ENCODE data around the gene FRMD7. TPM values are rescaled to one million over a fixed set of nuclear protein-coding genes. Genes with fewer than 3 reads are reported as not detected.

The FRMD7 gene
- total and polyA plus RNA-seq, 2 of the 13 experiments (the other 11 are each of a cell fraction or from before 2014, with no cell fraction given): 0.04 TPM; not detected in 1

GRCh38 chrX:132077912-132078311 is 49.9 kb downstream of the FRMD7 start (continued):
- TF ChIP-seq PHF21A (CRISPR knock-in tag; IDR thresholded peaks at IDR 0.05): 0 out of 2 replicates have a peak, but pooled peaks have one; percentile 55
- TF ChIP-seq TEAD3 (CRISPR knock-in tag; optimal IDR thresholded peaks at IDR 0.05; ENCODE audit: borderline replicate concordance): peak; percentile 13
- peak; percentile 70 for TF ChIP-seq HNF4A (CRISPR knock-in tag; IDR thresholded peaks at IDR 0.05)
- TF ChIP-seq, protein P1, sequence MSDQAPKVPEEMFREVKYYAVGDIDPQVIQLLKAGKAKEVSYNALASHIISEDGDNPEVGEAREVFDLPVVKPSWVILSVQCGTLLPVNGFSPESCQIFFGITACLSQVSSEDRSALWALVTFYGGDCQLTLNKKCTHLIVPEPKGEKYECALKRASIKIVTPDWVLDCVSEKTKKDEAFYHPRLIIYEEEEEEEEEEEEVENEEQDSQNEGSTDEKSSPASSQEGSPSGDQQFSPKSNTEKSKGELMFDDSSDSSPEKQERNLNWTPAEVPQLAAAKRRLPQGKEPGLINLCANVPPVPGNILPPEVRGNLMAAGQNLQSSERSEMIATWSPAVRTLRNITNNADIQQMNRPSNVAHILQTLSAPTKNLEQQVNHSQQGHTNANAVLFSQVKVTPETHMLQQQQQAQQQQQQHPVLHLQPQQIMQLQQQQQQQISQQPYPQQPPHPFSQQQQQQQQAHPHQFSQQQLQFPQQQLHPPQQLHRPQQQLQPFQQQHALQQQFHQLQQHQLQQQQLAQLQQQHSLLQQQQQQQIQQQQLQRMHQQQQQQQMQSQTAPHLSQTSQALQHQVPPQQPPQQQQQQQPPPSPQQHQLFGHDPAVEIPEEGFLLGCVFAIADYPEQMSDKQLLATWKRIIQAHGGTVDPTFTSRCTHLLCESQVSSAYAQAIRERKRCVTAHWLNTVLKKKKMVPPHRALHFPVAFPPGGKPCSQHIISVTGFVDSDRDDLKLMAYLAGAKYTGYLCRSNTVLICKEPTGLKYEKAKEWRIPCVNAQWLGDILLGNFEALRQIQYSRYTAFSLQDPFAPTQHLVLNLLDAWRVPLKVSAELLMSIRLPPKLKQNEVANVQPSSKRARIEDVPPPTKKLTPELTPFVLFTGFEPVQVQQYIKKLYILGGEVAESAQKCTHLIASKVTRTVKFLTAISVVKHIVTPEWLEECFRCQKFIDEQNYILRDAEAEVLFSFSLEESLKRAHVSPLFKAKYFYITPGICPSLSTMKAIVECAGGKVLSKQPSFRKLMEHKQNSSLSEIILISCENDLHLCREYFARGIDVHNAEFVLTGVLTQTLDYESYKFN (CRISPR knock-in tag; conservative IDR thresholded peaks at IDR 0.05): peak; percentile 56
- no peak for TF ChIP-seq ZFYVE20 (CRISPR knock-in tag; IDR thresholded peaks at IDR 0.05; ENCODE audit: borderline replicate concordance, low read depth)
- TF ChIP-seq, protein P2, sequence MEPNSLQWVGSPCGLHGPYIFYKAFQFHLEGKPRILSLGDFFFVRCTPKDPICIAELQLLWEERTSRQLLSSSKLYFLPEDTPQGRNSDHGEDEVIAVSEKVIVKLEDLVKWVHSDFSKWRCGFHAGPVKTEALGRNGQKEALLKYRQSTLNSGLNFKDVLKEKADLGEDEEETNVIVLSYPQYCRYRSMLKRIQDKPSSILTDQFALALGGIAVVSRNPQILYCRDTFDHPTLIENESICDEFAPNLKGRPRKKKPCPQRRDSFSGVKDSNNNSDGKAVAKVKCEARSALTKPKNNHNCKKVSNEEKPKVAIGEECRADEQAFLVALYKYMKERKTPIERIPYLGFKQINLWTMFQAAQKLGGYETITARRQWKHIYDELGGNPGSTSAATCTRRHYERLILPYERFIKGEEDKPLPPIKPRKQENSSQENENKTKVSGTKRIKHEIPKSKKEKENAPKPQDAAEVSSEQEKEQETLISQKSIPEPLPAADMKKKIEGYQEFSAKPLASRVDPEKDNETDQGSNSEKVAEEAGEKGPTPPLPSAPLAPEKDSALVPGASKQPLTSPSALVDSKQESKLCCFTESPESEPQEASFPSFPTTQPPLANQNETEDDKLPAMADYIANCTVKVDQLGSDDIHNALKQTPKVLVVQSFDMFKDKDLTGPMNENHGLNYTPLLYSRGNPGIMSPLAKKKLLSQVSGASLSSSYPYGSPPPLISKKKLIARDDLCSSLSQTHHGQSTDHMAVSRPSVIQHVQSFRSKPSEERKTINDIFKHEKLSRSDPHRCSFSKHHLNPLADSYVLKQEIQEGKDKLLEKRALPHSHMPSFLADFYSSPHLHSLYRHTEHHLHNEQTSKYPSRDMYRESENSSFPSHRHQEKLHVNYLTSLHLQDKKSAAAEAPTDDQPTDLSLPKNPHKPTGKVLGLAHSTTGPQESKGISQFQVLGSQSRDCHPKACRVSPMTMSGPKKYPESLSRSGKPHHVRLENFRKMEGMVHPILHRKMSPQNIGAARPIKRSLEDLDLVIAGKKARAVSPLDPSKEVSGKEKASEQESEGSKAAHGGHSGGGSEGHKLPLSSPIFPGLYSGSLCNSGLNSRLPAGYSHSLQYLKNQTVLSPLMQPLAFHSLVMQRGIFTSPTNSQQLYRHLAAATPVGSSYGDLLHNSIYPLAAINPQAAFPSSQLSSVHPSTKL (CRISPR knock-in tag; IDR thresholded peaks at IDR 0.05): peak; percentile 30; the same call in 1 of the 2 replicates
- TF ChIP-seq ZNF629 (CRISPR knock-in tag; conservative IDR thresholded peaks at IDR 0.05): peak; percentile 32; the same call in 1 of the 2 replicates
- TF ChIP-seq SAP130 (CRISPR knock-in tag; IDR thresholded peaks at IDR 0.05; ENCODE audit: low read depth): peak; percentile 15; the same call in 1 of the 2 replicates
- 0 out of 2 replicates have a peak, but pooled peaks have one; percentile 27 for TF ChIP-seq SRF (IDR thresholded peaks at IDR 0.05; ENCODE audit: low read depth, low read length)
- TF ChIP-seq ZNF83 (CRISPR knock-in tag; IDR thresholded peaks at IDR 0.05; ENCODE audit: borderline replicate concordance): no peak
- no peak for TF ChIP-seq DMTF1 (CRISPR knock-in tag; IDR thresholded peaks at IDR 0.05)
- no peak for TF ChIP-seq ARHGAP35 (CRISPR knock-in tag; IDR thresholded peaks at IDR 0.05; ENCODE audit: borderline replicate concordance)
- no peak for TF ChIP-seq ZNF367 (CRISPR knock-in tag; IDR thresholded peaks at IDR 0.05; ENCODE audit: borderline replicate concordance)
- TF ChIP-seq FOXP1 (IDR thresholded peaks at IDR 0.05): no peak
- peak; percentile 49 for TF ChIP-seq FOXP1 (CRISPR knock-in tag; IDR thresholded peaks at IDR 0.05)
